HepG2 (cell line): ENCODE measurements around the gene GFRAL. TPM values are rescaled to one million over a fixed set of nuclear protein-coding genes. Genes with fewer than 3 reads are reported as not detected.

Experiments
- ATAC-seq: fragments of 200-7000 bp; cut with Tn5 transposase; 3 replicates; pipeline ENCODE4 v1.9.1; 2020; ENCODE audit warnings: mild to moderate bottlenecking, moderate library complexity
- BruUV-seq: library from RNA; stranded (reverse); fragments of 400-500 nt; replicated peaks from 2 replicates; lab custom pipeline; 2021; lab: Mats Ljungman, UMichigan
- CTCF ChIA-PET: fragments of 300-600 bp; formaldehyde crosslinking; extraction: SDS; loops from one replicate; lab custom pipeline; 2021; ENCODE audit warnings: low total read pairs, inconsistent platforms, low intra/inter-chr PET ratio; lab: Yijun Ruan, JAX
- POLR2A ChIA-PET: fragments of 350-600 bp; sonication (Branson Sonifier 250); formaldehyde crosslinking; loops from one replicate; lab custom pipeline; 2020; ENCODE audit warnings: antibody characterized with exemption, inconsistent platforms; lab: Yijun Ruan, JAX
- DNase-seq: peaks from one replicate; pipeline ENCODE4 v3.0.0-alpha.2; 2015; ENCODE audit warnings: low spot score
- FAIRE-seq: peaks from 3 replicates; lab custom pipeline; 2011; peaks lifted over from hg19 to GRCh38; lab: Jason Lieb, UNC
- H2AFZ ChIP-seq: one replicate; pipeline ENCODE4 v1.6.1; 2011; ENCODE audit warnings: low read length, inconsistent platforms
- H3K27ac ChIP-seq: fragments of 300-600 bp; 3 replicates; pipeline ENCODE4 v1.8.0; 2011; ENCODE audit warnings: mixed run types, mild to moderate bottlenecking, mixed read lengths, low read length, inconsistent platforms; ENCODE audit not compliant: insufficient read depth; ENCODE audit errors: extremely low read length
- H3K27me3 ChIP-seq, 2 experiments: fragments of 200-600 bp in 1 of 2; 2 replicates in 1 of 2; 3 replicates in 1 of 2; pipeline versions ENCODE4 v1.6.0 to v1.8.0; 2011; ENCODE audit warnings: low read length in 2 of 2, mild to moderate bottlenecking in 2 of 2, moderate library complexity in 2 of 2, inconsistent platforms in 1 of 2; ENCODE audit not compliant: insufficient read depth in 2 of 2, control insufficient read depth in 1 of 2
- H3K36me3 ChIP-seq, 2 experiments: fragments of 200-600 bp in 1 of 2; replicated peaks in 1 of 2; 2 replicates in 1 of 2; 3 replicates in 1 of 2; pipeline versions ENCODE4 v1.5.1 to v1.8.0; 2011; ENCODE audit warnings: low read length in 2 of 2, inconsistent platforms in 1 of 2; ENCODE audit not compliant: insufficient read depth in 2 of 2, control insufficient read depth in 1 of 2
- H3K4me1 ChIP-seq: 2 replicates; pipeline ENCODE4 v1.5.1; 2012; ENCODE audit warnings: low read length, inconsistent platforms; ENCODE audit not compliant: insufficient read depth
- H3K4me2 ChIP-seq: 2 replicates; pipeline ENCODE4 v1.6.0; 2011; ENCODE audit warnings: low read depth, low read length, inconsistent platforms
- H3K4me3 ChIP-seq, 3 experiments: fragments of 200-600 bp in 1 of 3; sonication (generic), shearing (Covaris generic) in 1 of 3; replicated peaks in 1 of 3; 2 replicates each; pipeline ENCODE4 v1.5.1; 2011 to 2016; ENCODE audit warnings: low read length in 3 of 3, inconsistent platforms in 2 of 3, low read depth in 2 of 3, mild to moderate bottlenecking in 2 of 3, control low read depth in 1 of 3, mixed read lengths in 1 of 3; ENCODE audit not compliant: insufficient read depth in 1 of 3
- H3K79me2 ChIP-seq: one replicate; pipeline ENCODE4 v1.6.1; 2011; ENCODE audit warnings: low read length, inconsistent platforms; ENCODE audit not compliant: insufficient read depth
- H3K9ac ChIP-seq: 2 replicates; pipeline ENCODE4 v1.6.0; 2011; ENCODE audit warnings: mild to moderate bottlenecking, low read depth, low read length, inconsistent platforms; ENCODE audit not compliant: insufficient read depth
- H3K9me3 ChIP-seq: 2 replicates; pipeline ENCODE4 v1.5.1; 2012; ENCODE audit warnings: mild to moderate bottlenecking, low read length
- H4K20me1 ChIP-seq: 2 replicates; pipeline ENCODE4 v1.6.0; 2011; ENCODE audit warnings: inconsistent platforms, mild to moderate bottlenecking, low read length, moderate library complexity; ENCODE audit not compliant: insufficient read depth
- ARHGAP35 ChIP-seq: sonication (generic); formaldehyde crosslinking; IDR thresholded peaks from 2 replicates; pipeline ENCODE4 v1.9.0; 2022; ENCODE audit warnings: mild to moderate bottlenecking, inconsistent platforms, moderate library complexity, missing genetic modification reagents, borderline replicate concordance
- ELF3 ChIP-seq: IDR thresholded peaks from 2 replicates; pipeline ENCODE4 v1.6.1; 2016; ENCODE audit warnings: missing genetic modification reagents, missing compliant biosample characterization
- LRRFIP1 ChIP-seq: sonication (generic); formaldehyde crosslinking; conservative IDR thresholded peaks from 2 replicates; pipeline ENCODE4 v1.4.0; 2020; ENCODE audit warnings: missing genetic modification reagents
- MLLT10 ChIP-seq: sonication (generic); formaldehyde crosslinking; IDR thresholded peaks from 2 replicates; pipeline ENCODE4 v1.4.0; 2020; ENCODE audit warnings: missing genetic modification reagents
- NCOA1 ChIP-seq: sonication (generic); formaldehyde crosslinking; IDR thresholded peaks from 2 replicates; pipeline ENCODE4 v1.9.0; 2021; ENCODE audit warnings: missing genetic modification reagents
- NCOA5 ChIP-seq: sonication (generic); formaldehyde crosslinking; IDR thresholded peaks from 2 replicates; pipeline ENCODE4 v1.4.0; 2020; ENCODE audit warnings: missing genetic modification reagents
- RBM39 ChIP-seq: fragments of 200-400 bp; formaldehyde crosslinking; IDR thresholded peaks from one replicate; pipeline ENCODE4 v1.6.1; 2018; ENCODE audit warnings: antibody characterized with exemption, mild to moderate bottlenecking, low read depth, low read length; ENCODE audit not compliant: poor library complexity, severe bottlenecking
- ZBTB3 ChIP-seq: sonication (generic); formaldehyde crosslinking; IDR thresholded peaks from 2 replicates; pipeline ENCODE4 v1.4.0; 2020; ENCODE audit warnings: low read depth, mild to moderate bottlenecking, moderate library complexity, missing genetic modification reagents, borderline replicate concordance
- ZBTB44 ChIP-seq: sonication (generic); formaldehyde crosslinking; IDR thresholded peaks from 2 replicates; pipeline ENCODE4 v1.4.0; 2020; ENCODE audit warnings: missing genetic modification reagents
- ZMAT5 ChIP-seq: sonication (generic); formaldehyde crosslinking; IDR thresholded peaks from 2 replicates; pipeline ENCODE4 v1.5.0; 2020; ENCODE audit warnings: mild to moderate bottlenecking, low read depth, missing genetic modification reagents, borderline replicate concordance
- ZNF292 ChIP-seq: sonication (generic); formaldehyde crosslinking; IDR thresholded peaks from 2 replicates; pipeline ENCODE4 v1.8.1; 2022; ENCODE audit warnings: mild to moderate bottlenecking, low read depth, missing genetic modification reagents, borderline replicate concordance
- ZNF337 ChIP-seq: sonication (generic); formaldehyde crosslinking; IDR thresholded peaks from 2 replicates; pipeline ENCODE4 v1.5.1; 2020; ENCODE audit warnings: missing genetic modification reagents, low read depth, mild to moderate bottlenecking, borderline replicate concordance
- ZNF615 ChIP-seq: sonication (generic); formaldehyde crosslinking; IDR thresholded peaks from 2 replicates; pipeline ENCODE4 v1.5.0; 2020; ENCODE audit warnings: mild to moderate bottlenecking, missing genetic modification reagents, borderline replicate concordance
- ZNF616 ChIP-seq: sonication (generic); formaldehyde crosslinking; IDR thresholded peaks from 2 replicates; pipeline ENCODE4 v1.5.0; 2020; ENCODE audit warnings: low read depth, mild to moderate bottlenecking, missing genetic modification reagents
- WGBS: methylation state at CpG from one replicate; pipeline ENCODE4 v1.1.6; 2017; ENCODE audit warnings: low lambda C conversion rate; 5-methylcytosine and 5-hydroxymethylcytosine counted together
- in situ Hi-C: cut with HindIII; loops from 2 replicates; pipeline ENCODE4 v1.10.0; 2017; ENCODE audit warnings: low pct_unique_long_range_greater_than_20kb; ENCODE audit not compliant: extremely low pct_ligation_motif_present
- intact Hi-C: fragments of 100-400 bp; cut with micrococcal nuclease; formaldehyde crosslinking; loops from one replicate; pipeline ENCODE4 v1.10.0; 2022; ENCODE audit not compliant: unreplicated experiment
- polyA plus RNA-seq, 8 experiments: library from polyadenylated mRNA; depleted of rRNA in 3 of 8; stranded (reverse) in 7 of 8; unstranded in 1 of 8; fragments of >200 nt; fragmentation: Illumina TruSeq in 4 of 8; extraction: Trizol in 4 of 8; gene quantifications; 2 replicates each; pipeline versions ENCODE4 v1.2.1 to v1.2.3, GENCODE V29; 2011 to 2016; ENCODE audit warnings: low read depth in 4 of 8, missing spikeins in 1 of 8, mixed read lengths in 1 of 8; ENCODE audit not compliant: insufficient read depth in 1 of 8
- total RNA-seq, 5 experiments: library from RNA; depleted of rRNA; stranded (reverse); fragments of >200 nt; fragmentation: Illumina TruSeq; extraction: Trizol; gene quantifications; 2 replicates each; pipeline ENCODE4 v1.2.3, GENCODE V29; 2016; ENCODE audit warnings: low read depth in 1 of 5

Gene GFRAL
- total and polyA plus RNA-seq, 2 of the 13 experiments (the other 11 are each of a cell fraction or from before 2014, with no cell fraction given): not detected

GRCh38 chr6:55286824-55287223, 40.4 kb upstream of the GFRAL start:
- no TSS peak for BruUV-seq

GRCh38 chr6:55290736-55291135, 36.5 kb upstream of the GFRAL start:
- ChIA-PET CTCF (no interaction called here), POLR2A (no interaction called here)
- intact Hi-C loops: no loop called here
- ATAC-seq: no peak
- BruUV-seq: no TSS peak
- no peak overlapping the region for H2AFZ ChIP-seq
- no peak overlapping the region for H3K4me2 ChIP-seq
- in situ Hi-C loops: loop anchor here (25.0 kb wide), 2 partner anchors 672 to 997 kb away; no protein-coding TSS in a partner anchor
- no peaks in the 10 kb centered on the region for H3K9me3 ChIP-seq
- no peaks in the 10 kb centered on the region for H3K36me3 ChIP-seq
- H3K4me1 ChIP-seq: no peaks in the 10 kb centered on the region
- 19% methylated on average over 2 of the region's 2 CpGs for WGBS
- H3K27ac ChIP-seq: no peak overlapping the region
- no peaks in the 10 kb centered on the region for H3K79me2 ChIP-seq
- H3K27me3 ChIP-seq: no peaks in the 10 kb centered on the region
- FAIRE-seq: no peak
- H4K20me1 ChIP-seq: no peaks in the 10 kb centered on the region
- no peak overlapping the region for H3K4me3 ChIP-seq
- no peak for DNase-seq
- H3K9ac ChIP-seq: no peak overlapping the region
- no peak for TF ChIP-seq ZNF615 (CRISPR knock-in tag)
- TF ChIP-seq LRRFIP1 (CRISPR knock-in tag): no peak
- no peak for TF ChIP-seq ZNF337 (CRISPR knock-in tag)
- no peak for TF ChIP-seq ZMAT5
- TF ChIP-seq ZBTB44 (CRISPR knock-in tag): no peak
- TF ChIP-seq NCOA5 (CRISPR knock-in tag): no peak
- no peak for TF ChIP-seq ELF3 (CRISPR knock-in tag)
- no peak for TF ChIP-seq ZNF292
- no peak for TF ChIP-seq ZBTB3 (CRISPR knock-in tag)
- no peak for TF ChIP-seq ARHGAP35 (CRISPR knock-in tag)

More at GRCh38 chr6:55286824-55287223, 40.4 kb upstream of the GFRAL start:
- no peaks in the 10 kb centered on the region for H3K36me3 ChIP-seq
- H3K9ac ChIP-seq: no peak overlapping the region
- 17% methylated on average over 2 of the region's 2 CpGs for WGBS
- FAIRE-seq (no peak), DNase-seq (no peak), ATAC-seq (no peak)
- no peak overlapping the region for H3K4me3 ChIP-seq
- H3K4me2 ChIP-seq: no peak overlapping the region
- no peaks in the 10 kb centered on the region for H3K79me2 ChIP-seq
- H3K27me3 ChIP-seq: no peaks in the 10 kb centered on the region
- H3K27ac ChIP-seq: no peak overlapping the region
- H2AFZ ChIP-seq: no peak overlapping the region
- H4K20me1 ChIP-seq: no peaks in the 10 kb centered on the region
- intact Hi-C loops: loop anchor here (10.0 kb wide), 1 partner anchor 238 kb away; no protein-coding TSS in a partner anchor
- POLR2A ChIA-PET: no interaction called here
- H3K9me3 ChIP-seq: no peaks in the 10 kb centered on the region
- no peaks in the 10 kb centered on the region for H3K4me1 ChIP-seq
- TF ChIP-seq ZNF616 (CRISPR knock-in tag) (no peak), MLLT10 (CRISPR knock-in tag) (no peak), RBM39 (no peak), NCOA1 (CRISPR knock-in tag) (no peak)
- CTCF ChIA-PET: no interaction called here
- in situ Hi-C loops: loop anchor here (25.0 kb wide), 2 partner anchors 675 to 1000 kb away; no protein-coding TSS in a partner anchor
